ENCODE data around the gene FAM170A. TPM values are rescaled to one million over a fixed set of nuclear protein-coding genes. Genes with fewer than 3 reads are reported as not detected.

Gene FAM170A
- total RNA-seq (2014; rRNA removed) = not detected in 2 replicates
- Bru-seq, nascent RNA = not detected
- percentile 13 among the genes with signal in this experiment for BruChase-seq, experiment 1, labeled RNA remaining after a 6-hour chase
- percentile 23 among the genes with signal in this experiment for BruChase-seq, experiment 2, labeled RNA remaining after a 2-hour chase
- long read RNA-seq = 0 reads

DNA sequence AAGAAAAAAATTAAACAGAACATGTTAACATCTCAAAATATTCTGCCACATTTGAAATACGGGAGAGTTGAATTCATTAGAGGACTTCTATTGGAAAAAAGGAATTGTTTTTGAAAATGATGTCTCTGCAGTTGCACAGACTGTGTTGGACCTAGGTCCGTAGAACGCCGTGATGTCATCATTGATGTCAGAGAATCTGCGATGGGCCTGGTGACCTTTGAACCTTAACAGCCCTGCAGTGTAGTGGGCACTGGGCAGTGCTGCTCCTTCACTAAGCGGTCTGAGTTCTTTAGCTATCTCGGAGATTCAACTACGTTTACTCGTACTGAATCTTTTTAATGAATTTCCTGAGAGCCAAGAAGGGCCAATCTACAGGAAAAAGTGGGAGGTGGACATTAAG, at the start of gene FAM170A:
Gene FAM170A, plus strand, starts transcription at position 220 of the 400 bp plus-strand sequence. CDS start 211 bp downstream, outside the sequence.
- Histone ChIP-seq H3K9me3 (ENCODE audit: low read length) (no peaks in the 10 kb centered on the region), H3K4me3 (ENCODE audit: low read length) (no peak within 1 kb of the TSS), H3K9me2 (replicated peaks; ENCODE audit: low read length) (no peaks in the 10 kb centered on the region), H3F3A (ENCODE audit: low read length, unreplicated experiment) (no peaks in the 10 kb centered on the region), H2AFZ (ENCODE audit: low read length) (no peak within 1 kb of the TSS), H3K79me2 (ENCODE audit: low read length) (no peaks in the 10 kb centered on the region), H3K4me2 (ENCODE audit: low read length) (no peak within 1 kb of the TSS), H4K20me1 (ENCODE audit: low read length) (no peaks in the 10 kb centered on the region), H3K9ac (ENCODE audit: low read length) (no peak within 1 kb of the TSS), H3K36me3 (ENCODE audit: low read depth, low read length) (no peaks in the 10 kb centered on the region), H3K4me1 (ENCODE audit: insufficient read depth, low read length) (no peaks in the 10 kb centered on the region), H3K27ac (ENCODE audit: low read length) (no peak within 1 kb of the TSS), H3K27me3 (ENCODE audit: low read length) (no peaks in the 10 kb centered on the region)
- CTCF ChIA-PET = no interaction called here
- ATAC-seq = no peak
- no peak for TF ChIP-seq EZH2phosphoT487 (IDR thresholded peaks at IDR 0.05; ENCODE audit: borderline replicate concordance, low read length)
- no peak for TF ChIP-seq EZH2 (IDR thresholded peaks at IDR 0.05; ENCODE audit: low read length, unreplicated experiment)
- TF ChIP-seq CTCF (conservative IDR thresholded peaks at IDR 0.05; ENCODE audit: low read depth, low read length) = no peak
- intact Hi-C loops (cut with micrococcal nuclease) = no loop called here
- no peak for DNase-seq
- BruUV-seq (replicated peaks) = no TSS peak
- POLR2A ChIA-PET (ENCODE audit: unreplicated experiment) = no interaction called here

DNA sequence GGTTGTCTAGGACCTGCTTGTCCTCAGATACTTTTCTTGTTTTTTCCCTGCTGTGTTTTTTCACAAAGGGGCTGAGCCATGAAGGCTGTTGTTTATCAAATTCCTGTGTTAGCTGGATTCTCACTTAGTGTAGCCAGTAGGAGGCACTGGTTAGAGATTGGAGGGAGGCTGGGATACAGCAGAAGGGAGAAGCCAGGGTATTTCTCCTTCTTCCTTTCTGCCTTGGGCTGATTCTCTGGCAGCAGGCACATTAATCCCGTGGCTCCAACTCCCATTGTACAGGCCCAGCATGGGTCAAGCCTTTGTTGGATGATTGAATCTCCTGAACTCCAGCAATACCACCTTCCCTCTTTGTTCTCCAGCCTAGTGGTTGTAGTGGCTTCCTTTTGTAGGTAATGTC, 46.4 kb upstream of the FAM170A start:
- H3K4me3 ChIP-seq (ENCODE audit: low read length) = no peak overlapping the region
- no peak overlapping the region for H3K9ac ChIP-seq (ENCODE audit: low read length)
- no peaks in the 10 kb centered on the region for H3K9me3 ChIP-seq (ENCODE audit: low read length)
- POLR2A ChIA-PET (ENCODE audit: unreplicated experiment) = no interaction called here
- no peak overlapping the region for H3K4me2 ChIP-seq (ENCODE audit: low read length)
- ATAC-seq = no peak
- no peaks in the 10 kb centered on the region for H3K4me1 ChIP-seq (ENCODE audit: insufficient read depth, low read length)
- no peaks in the 10 kb centered on the region for H3K36me3 ChIP-seq (ENCODE audit: low read depth, low read length)
- intact Hi-C loops (cut with micrococcal nuclease) = no loop called here
- H3K27ac ChIP-seq (ENCODE audit: low read length) = no peak overlapping the region
- TF ChIP-seq EZH2phosphoT487 (IDR thresholded peaks at IDR 0.05; ENCODE audit: borderline replicate concordance, low read length) (no peak), CTCF (conservative IDR thresholded peaks at IDR 0.05; ENCODE audit: low read depth, low read length) (0 out of 2 replicates have a peak, but pooled peaks have one; percentile 10), EZH2 (IDR thresholded peaks at IDR 0.05; ENCODE audit: low read length, unreplicated experiment) (no peak)
- H3F3A ChIP-seq (ENCODE audit: low read length, unreplicated experiment) = no peaks in the 10 kb centered on the region
- no TSS peak for BruUV-seq (replicated peaks)
- no peak overlapping the region for H2AFZ ChIP-seq (ENCODE audit: low read length)
- no peaks in the 10 kb centered on the region for H3K79me2 ChIP-seq (ENCODE audit: low read length)
- no peaks in the 10 kb centered on the region for H3K9me2 ChIP-seq (replicated peaks; ENCODE audit: low read length)
- no peaks in the 10 kb centered on the region for H4K20me1 ChIP-seq (ENCODE audit: low read length)
- H3K27me3 ChIP-seq (ENCODE audit: low read length) = no peaks in the 10 kb centered on the region
- DNase-seq = no peak
- CTCF ChIA-PET = no interaction called here

- Histone ChIP-seq H2AFZ (ENCODE audit: low read length) (no peak overlapping the region), H3K4me1 (ENCODE audit: insufficient read depth, low read length) (no peaks in the 10 kb centered on the region), H3K4me2 (ENCODE audit: low read length) (no peak overlapping the region), H3K79me2 (ENCODE audit: low read length) (no peaks in the 10 kb centered on the region), H4K20me1 (ENCODE audit: low read length) (no peaks in the 10 kb centered on the region), H3K27me3 (ENCODE audit: low read length) (no peaks in the 10 kb centered on the region), H3K9ac (ENCODE audit: low read length) (no peak overlapping the region), H3K36me3 (ENCODE audit: low read depth, low read length) (no peaks in the 10 kb centered on the region), H3F3A (ENCODE audit: low read length, unreplicated experiment) (no peaks in the 10 kb centered on the region), H3K9me2 (replicated peaks; ENCODE audit: low read length) (no peaks in the 10 kb centered on the region), H3K27ac (ENCODE audit: low read length) (no peak overlapping the region), H3K4me3 (ENCODE audit: low read length) (no peak overlapping the region), H3K9me3 (ENCODE audit: low read length) (no peaks in the 10 kb centered on the region)
- no peak for DNase-seq
- BruUV-seq (replicated peaks) = no TSS peak
- POLR2A ChIA-PET (ENCODE audit: unreplicated experiment) = no interaction called here
- no peak for ATAC-seq
- intact Hi-C loops (cut with micrococcal nuclease) = no loop called here
- TF ChIP-seq CTCF (conservative IDR thresholded peaks at IDR 0.05; ENCODE audit: low read depth, low read length) = no peak
- TF ChIP-seq EZH2 (IDR thresholded peaks at IDR 0.05; ENCODE audit: low read length, unreplicated experiment) = no peak
- TF ChIP-seq EZH2phosphoT487 (IDR thresholded peaks at IDR 0.05; ENCODE audit: borderline replicate concordance, low read length) = no peak
- CTCF ChIA-PET = no interaction called here
These were observed 45.7 kb upstream of the FAM170A start for GRCh38 chr5:119583684-119584083.
